ENCODE results near the gene RAB13.

DNA sequence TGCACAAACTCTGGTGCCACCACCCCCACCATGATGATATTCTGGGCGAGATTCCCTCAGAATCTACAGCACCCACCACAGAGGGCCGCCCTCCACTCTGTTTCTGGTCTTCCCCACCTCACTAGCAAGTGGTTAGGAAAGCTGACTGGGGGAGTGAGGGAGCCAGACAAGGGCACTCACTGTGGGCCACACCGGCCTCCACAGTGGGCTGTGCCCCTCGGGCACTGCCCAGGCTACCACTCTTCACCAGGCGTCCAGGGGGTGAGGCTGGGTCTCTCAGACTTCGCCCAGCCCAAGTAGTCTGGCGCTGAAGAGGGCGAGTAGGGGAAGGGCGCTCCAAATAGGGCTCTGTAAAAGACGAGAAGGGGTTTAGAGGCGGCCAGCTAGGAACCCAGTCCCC is 52.2 kb downstream of the RAB13 start:
- TF ChIP-seq, protein P1, sequence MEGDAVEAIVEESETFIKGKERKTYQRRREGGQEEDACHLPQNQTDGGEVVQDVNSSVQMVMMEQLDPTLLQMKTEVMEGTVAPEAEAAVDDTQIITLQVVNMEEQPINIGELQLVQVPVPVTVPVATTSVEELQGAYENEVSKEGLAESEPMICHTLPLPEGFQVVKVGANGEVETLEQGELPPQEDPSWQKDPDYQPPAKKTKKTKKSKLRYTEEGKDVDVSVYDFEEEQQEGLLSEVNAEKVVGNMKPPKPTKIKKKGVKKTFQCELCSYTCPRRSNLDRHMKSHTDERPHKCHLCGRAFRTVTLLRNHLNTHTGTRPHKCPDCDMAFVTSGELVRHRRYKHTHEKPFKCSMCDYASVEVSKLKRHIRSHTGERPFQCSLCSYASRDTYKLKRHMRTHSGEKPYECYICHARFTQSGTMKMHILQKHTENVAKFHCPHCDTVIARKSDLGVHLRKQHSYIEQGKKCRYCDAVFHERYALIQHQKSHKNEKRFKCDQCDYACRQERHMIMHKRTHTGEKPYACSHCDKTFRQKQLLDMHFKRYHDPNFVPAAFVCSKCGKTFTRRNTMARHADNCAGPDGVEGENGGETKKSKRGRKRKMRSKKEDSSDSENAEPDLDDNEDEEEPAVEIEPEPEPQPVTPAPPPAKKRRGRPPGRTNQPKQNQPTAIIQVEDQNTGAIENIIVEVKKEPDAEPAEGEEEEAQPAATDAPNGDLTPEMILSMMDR (IDR thresholded peaks at IDR 0.05; ENCODE audit: insufficient read depth, low read length, poor library complexity, severe bottlenecking): no peak
- no peak for TF ChIP-seq EZH2phosphoT487 (conservative IDR thresholded peaks at IDR 0.05; ENCODE audit: low read length)
